B cell (primary cell): Measurements from ENCODE around the gene RAP1GDS1. TPM values are rescaled to one million over a fixed set of nuclear protein-coding genes. Genes with fewer than 3 reads are reported as not detected.

Experiments
- ATAC-seq: fragments of 200-7000 bp; cut with Tn5 transposase; one replicate; pipeline ENCODE4 v1.10.0; 2021; ENCODE audit warnings: low read depth, mild to moderate bottlenecking, moderate number of reproducible peaks, moderate library complexity
- CTCF ChIA-PET: fragments of 350-600 bp; sonication (Branson Sonifier 250); formaldehyde crosslinking; loops from one replicate; lab custom pipeline; 2021; ENCODE audit warnings: antibody characterized with exemption, inconsistent platforms; lab: Charles Lee
- POLR2A ChIA-PET: fragments of 350-600 bp; sonication (Branson Sonifier 250); formaldehyde crosslinking; loops from one replicate; lab custom pipeline; 2021; ENCODE audit warnings: antibody characterized with exemption; lab: Charles Lee
- DNase-seq: peaks from one replicate; pipeline ENCODE4 v3.0.0; 2013
- H2AFZ ChIP-seq: 2 replicates; pipeline ENCODE4 v1.6.1; 2012; ENCODE audit warnings: mild to moderate bottlenecking, low read depth, low read length; ENCODE audit not compliant: insufficient read depth, poor library complexity, severe bottlenecking
- H3K27ac ChIP-seq, 2 donors: 1 replicate in 1 of 2; 2 replicates in 1 of 2; pipeline ENCODE4 v1.5.1; 2012 to 2013; ENCODE audit warnings: low read length in 2 of 2, mild to moderate bottlenecking in 2 of 2, moderate library complexity in 1 of 2
- H3K27me3 ChIP-seq, 4 experiments: fragments of 200-600 bp in 1 of 4; sonication (generic) in 1 of 4; replicated peaks in 1 of 4; 1 replicate in 2 of 4; 2 replicates in 2 of 4; pipeline versions ENCODE4 v1.6.1 to v1.7.0; 2013 to 2016; ENCODE audit warnings: low read length in 3 of 4, mild to moderate bottlenecking in 2 of 4, mixed read lengths in 1 of 4, moderate library complexity in 1 of 4; ENCODE audit not compliant: insufficient read depth in 4 of 4, control insufficient read depth in 3 of 4; ENCODE audit errors: control extremely low read depth in 1 of 4
- H3K36me3 ChIP-seq, 2 experiments: replicated peaks in 1 of 2; 1 replicate in 1 of 2; 2 replicates in 1 of 2; pipeline versions ENCODE4 v1.6.1 to v1.7.1; 2013; ENCODE audit warnings: low read length in 1 of 2; ENCODE audit not compliant: insufficient read depth in 2 of 2, control insufficient read depth in 1 of 2; ENCODE audit errors: control extremely low read depth in 1 of 2, extremely low read depth in 1 of 2
- H3K4me1 ChIP-seq, 2 donors: fragments of 200-600 bp in 1 of 2; sonication (generic) in 1 of 2; 1 replicate in 1 of 2; 2 replicates in 1 of 2; pipeline versions ENCODE4 v1.5.1 to v1.6.1; 2013 to 2017; ENCODE audit warnings: low read length in 2 of 2; ENCODE audit not compliant: control insufficient read depth in 2 of 2, insufficient read depth in 2 of 2
- H3K4me2 ChIP-seq: replicated peaks from 2 replicates; pipeline ENCODE3; 2012; ENCODE audit warnings: mild to moderate bottlenecking, low read depth, low read length; ENCODE audit not compliant: poor library complexity, severe bottlenecking
- H3K4me3 ChIP-seq, 5 experiments: fragments of 200-600 bp in 1 of 5; sonication (generic) in 1 of 5; 1 replicate in 3 of 5; 2 replicates in 2 of 5; pipeline versions ENCODE4 v1.5.1 to v1.7.0; 2011 to 2016; ENCODE audit warnings: low read length in 4 of 5, mild to moderate bottlenecking in 4 of 5, low read depth in 2 of 5, control low read depth in 1 of 5, moderate library complexity in 1 of 5; ENCODE audit not compliant: insufficient read depth in 1 of 5; ENCODE audit errors: control extremely low read depth in 1 of 5, extremely low read depth in 1 of 5
- H3K79me2 ChIP-seq: fragments of 200-600 bp; sonication (generic); one replicate; pipeline ENCODE4 v1.6.0; 2016; ENCODE audit warnings: low read length; ENCODE audit not compliant: control insufficient read depth, insufficient read depth
- H3K9ac ChIP-seq: fragments of 200-600 bp; sonication (generic); 2 replicates; pipeline ENCODE4 v1.6.1; 2017; ENCODE audit warnings: mild to moderate bottlenecking, low read length, moderate library complexity
- H3K9me3 ChIP-seq, 3 donors: one replicate each; pipeline versions ENCODE4 v1.6.1 to v1.7.1; 2013; ENCODE audit warnings: low read length in 2 of 3; ENCODE audit not compliant: control insufficient read depth in 2 of 3, insufficient read depth in 1 of 3; ENCODE audit errors: control extremely low read depth in 1 of 3
- H4K20me1 ChIP-seq: 2 replicates; pipeline ENCODE4 v1.6.0; 2012; ENCODE audit warnings: mild to moderate bottlenecking, low read length; ENCODE audit not compliant: insufficient read depth, control insufficient read depth, poor library complexity, severe bottlenecking
- H3K27ac Mint-ChIP-seq: one replicate; pipeline ENCODE4 v1.8.0; 2021; ENCODE audit warnings: mixed read lengths
- H3K27me3 Mint-ChIP-seq: one replicate; pipeline ENCODE4 v1.8.0; 2021; ENCODE audit warnings: mixed read lengths
- H3K4me1 Mint-ChIP-seq: one replicate; pipeline ENCODE4 v1.8.0; 2021; ENCODE audit warnings: mixed read lengths
- H3K4me3 Mint-ChIP-seq: one replicate; pipeline ENCODE4 v1.8.0; 2021; ENCODE audit warnings: mixed read lengths
- H3K9me3 Mint-ChIP-seq: one replicate; pipeline ENCODE4 v1.8.0; 2022; ENCODE audit warnings: mixed read lengths; ENCODE audit not compliant: insufficient read depth
- EZH2 ChIP-seq: IDR thresholded peaks from 2 replicates; pipeline ENCODE4 v1.6.1; 2012; ENCODE audit warnings: borderline replicate concordance, low read depth, mild to moderate bottlenecking, moderate library complexity, low read length; ENCODE audit not compliant: insufficient read depth, poor library complexity, severe bottlenecking
- WGBS: methylation state at CpG from one replicate; pipeline ENCODE4 v1.1.5; 2013; ENCODE audit warnings: missing lambda C conversion rate; ENCODE audit not compliant: insufficient coverage; 5-methylcytosine and 5-hydroxymethylcytosine counted together
- intact Hi-C: fragments of 100-400 bp; cut with micrococcal nuclease; formaldehyde crosslinking; loops from one replicate; pipeline ENCODE4 v1.10.0; 2022
- polyA plus RNA-seq: library from polyadenylated mRNA; depleted of rRNA; stranded (reverse); fragments of >200 nt; gene quantifications from 2 replicates; pipeline ENCODE4 v1.2.3, GENCODE V29; 2012
- total RNA-seq, 2 donors: library from RNA; stranded (reverse); fragments of 120-200 nt in 1 of 2; gene quantifications; 1 replicate in 1 of 2; 2 replicates in 1 of 2; pipeline versions ENCODE4 v1.2.3 to v1.2.4, GENCODE V29; 2013 to 2022
- TF ChIP-seq, protein P1 (sequence below): fragments of 200-600 bp; IDR thresholded peaks from one replicate; pipeline ENCODE4 v1.8.0; 2022; ENCODE audit warnings: antibody characterized with exemption, mild to moderate bottlenecking

The RAP1GDS1 gene
- total and polyA plus RNA-seq, 2 donors (not counting 1 experiment from before 2014, with no cell fraction given), result 23.6 to 66.3 TPM

DNA sequence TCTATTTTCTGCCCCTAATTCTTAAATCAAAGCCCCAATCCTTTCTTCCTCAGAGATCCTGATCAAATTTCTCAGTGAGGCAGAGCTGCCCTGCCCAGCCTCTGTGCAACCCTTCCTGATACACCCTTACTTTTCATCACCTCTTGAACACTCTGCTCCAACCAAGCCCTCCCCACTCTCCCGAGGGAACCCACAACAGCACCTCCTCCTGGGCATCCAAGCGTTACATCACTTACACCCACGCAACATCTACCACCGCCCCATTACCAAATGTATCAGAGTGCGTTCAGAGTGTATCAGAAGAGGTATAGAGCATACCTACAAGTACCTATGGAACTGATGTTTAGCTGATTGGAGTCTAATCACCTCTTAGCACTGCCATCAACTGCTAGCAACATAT is 186.5 kb downstream of the RAP1GDS1 start:
- POLR2A ChIA-PET, result interaction anchor here (0.6 kb wide), 1 partner anchor 40 kb away, joined by 4 read pairs; no protein-coding TSS in a partner anchor
- Histone ChIP-seq H3K9me3 (peaks cover 0 to 5% (median 1%) of the 10 kb centered on the region in 3 donors), H3K79me2 (no peaks in the 10 kb centered on the region), H2AFZ (peak overlapping the region; percentile 35), H3K9ac (peak overlapping the region; percentile 11), H3K27me3 (no peaks in the 10 kb centered on the region), H3K4me2 (peak overlapping the region; percentile 70), H3K4me3 (peak overlapping the region in 4 of 5 experiments; percentile 32 to 53 (median 48)), H3K36me3 (peaks cover 2 to 9% of the 10 kb centered on the region in 2 experiments), H4K20me1 (no peaks in the 10 kb centered on the region), H3K4me1 (peaks cover 35 to 42% of the 10 kb centered on the region in 2 donors), H3K27ac (peak overlapping the region; percentile 69 to 70)
- intact Hi-C loops, result loop anchor here (1.0 to 10.0 kb wide), 5 partner anchors 185 to 1370 kb away; partner anchors contain the start of genes DAPP1, EIF4E, STPG2 and TSPAN5
- 0% methylated on average over 1 of the region's 5 CpGs for WGBS
- CTCF ChIA-PET, result interaction anchor here (1.3 to 1.5 kb wide), 3 partner anchors 20 to 297 kb away, joined by 4 to 6 read pairs (median 5); no protein-coding TSS in a partner anchor
- H3K4me1 Mint-ChIP-seq, result peaks cover 45% of the 10 kb centered on the region
- peak; percentile 54 for ATAC-seq
- TF ChIP-seq, protein P1, sequence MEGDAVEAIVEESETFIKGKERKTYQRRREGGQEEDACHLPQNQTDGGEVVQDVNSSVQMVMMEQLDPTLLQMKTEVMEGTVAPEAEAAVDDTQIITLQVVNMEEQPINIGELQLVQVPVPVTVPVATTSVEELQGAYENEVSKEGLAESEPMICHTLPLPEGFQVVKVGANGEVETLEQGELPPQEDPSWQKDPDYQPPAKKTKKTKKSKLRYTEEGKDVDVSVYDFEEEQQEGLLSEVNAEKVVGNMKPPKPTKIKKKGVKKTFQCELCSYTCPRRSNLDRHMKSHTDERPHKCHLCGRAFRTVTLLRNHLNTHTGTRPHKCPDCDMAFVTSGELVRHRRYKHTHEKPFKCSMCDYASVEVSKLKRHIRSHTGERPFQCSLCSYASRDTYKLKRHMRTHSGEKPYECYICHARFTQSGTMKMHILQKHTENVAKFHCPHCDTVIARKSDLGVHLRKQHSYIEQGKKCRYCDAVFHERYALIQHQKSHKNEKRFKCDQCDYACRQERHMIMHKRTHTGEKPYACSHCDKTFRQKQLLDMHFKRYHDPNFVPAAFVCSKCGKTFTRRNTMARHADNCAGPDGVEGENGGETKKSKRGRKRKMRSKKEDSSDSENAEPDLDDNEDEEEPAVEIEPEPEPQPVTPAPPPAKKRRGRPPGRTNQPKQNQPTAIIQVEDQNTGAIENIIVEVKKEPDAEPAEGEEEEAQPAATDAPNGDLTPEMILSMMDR, result no peak
- TF ChIP-seq EZH2, result no peak
- peak overlapping the region; percentile 75 for H3K4me3 Mint-ChIP-seq
- peak; percentile 54 for DNase-seq
- H3K9me3 Mint-ChIP-seq, result peaks cover 2% of the 10 kb centered on the region
- peak overlapping the region; percentile 93 for H3K27ac Mint-ChIP-seq
- no peaks in the 10 kb centered on the region for H3K27me3 Mint-ChIP-seq

DNA sequence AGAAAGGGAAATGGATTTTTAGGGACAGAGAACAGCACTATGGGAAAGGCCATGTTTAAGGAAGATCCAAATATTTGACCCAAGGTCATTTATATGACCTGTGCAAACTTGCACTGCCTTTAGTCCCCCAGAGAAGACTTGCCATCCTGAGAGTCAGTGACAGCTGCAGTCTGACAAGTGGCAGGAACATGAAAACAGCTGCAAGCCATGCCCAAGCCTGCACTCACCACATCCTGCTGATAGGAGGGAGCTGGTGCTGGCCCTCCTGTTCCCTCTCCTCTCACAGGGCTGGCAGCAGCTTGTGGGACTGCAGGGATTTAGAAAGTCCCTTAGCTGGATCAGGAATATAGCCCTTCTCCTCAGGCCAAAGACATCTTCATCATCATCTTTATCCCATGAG is 187.7 kb downstream of the RAP1GDS1 start:
- Histone ChIP-seq H3K9me3 (peaks cover 0 to 5% (median 1%) of the 10 kb centered on the region in 3 donors), H3K36me3 (peaks cover 0 to 2% of the 10 kb centered on the region in 2 experiments), H3K79me2 (no peaks in the 10 kb centered on the region), H4K20me1 (no peaks in the 10 kb centered on the region), H2AFZ (no peak overlapping the region), H3K9ac (no peak overlapping the region), H3K4me2 (peak overlapping the region; percentile 41), H3K4me3 (no peak overlapping the region), H3K4me1 (peaks cover 35 to 42% of the 10 kb centered on the region in 2 donors), H3K27ac (no peak overlapping the region), H3K27me3 (no peaks in the 10 kb centered on the region)
- ATAC-seq, result no peak
- DNase-seq, result peak; percentile 17
- intact Hi-C loops, result loop anchor here (5.0 to 10.0 kb wide), 2 partner anchors 206 to 1368 kb away; partner anchors contain the start of genes DAPP1 and TSPAN5
- ChIA-PET POLR2A (interaction anchor here (0.6 kb wide), 1 partner anchor 98 kb away, joined by 3 read pairs; no protein-coding TSS in a partner anchor), CTCF (interaction anchor here (0.6 to 1.5 kb wide), 6 partner anchors 19 to 1250 kb away, joined by 3 to 6 read pairs (median 3); no protein-coding TSS in a partner anchor)
- H3K4me3 Mint-ChIP-seq, result no peak overlapping the region
- peak overlapping the region; percentile 7 for H3K27ac Mint-ChIP-seq
- no peaks in the 10 kb centered on the region for H3K27me3 Mint-ChIP-seq
- H3K4me1 Mint-ChIP-seq, result peaks cover 49% of the 10 kb centered on the region
- H3K9me3 Mint-ChIP-seq, result peaks cover 4% of the 10 kb centered on the region
- no peak for TF ChIP-seq EZH2
- TF ChIP-seq, protein P1, result no peak
